IMR-90 (cell line): ENCODE measurements around the gene FOXL1. TPM values are rescaled to one million over a fixed set of nuclear protein-coding genes. Genes with fewer than 3 reads are reported as not detected.
A peak's percentile ranks its signal among the peaks of the same experiment; 100 is the strongest.

Experiments used
- ATAC-seq: fragments of 200-7000 bp; cut with Tn5 transposase; 2 replicates; pipeline ENCODE4 v1.9.1; 2020; ENCODE audit warnings: low read depth, mild to moderate bottlenecking, moderate library complexity
- BruUV-seq: library from RNA; stranded (reverse); fragments of 400-500 nt; replicated peaks from 2 replicates; lab custom pipeline; 2021; lab: Mats Ljungman, UMichigan
- CTCF ChIA-PET: fragments of 300-600 bp; formaldehyde crosslinking; extraction: SDS; loops from one replicate; lab custom pipeline; 2021; ENCODE audit warnings: antibody characterized with exemption; lab: Yijun Ruan, JAX
- POLR2A ChIA-PET: fragments of 300-600 bp; sonication (Branson Sonifier 250); formaldehyde crosslinking; loops from one replicate; lab custom pipeline; 2022; ENCODE audit warnings: antibody characterized with exemption; ENCODE audit not compliant: unreplicated experiment; lab: Charles Lee
- DNase-seq: peaks from one replicate; pipeline ENCODE4 v3.0.0; 2013
- H2AFZ ChIP-seq: replicated peaks from 2 replicates; pipeline ENCODE3; 2013; ENCODE audit warnings: low read length, mild to moderate bottlenecking; ENCODE audit not compliant: poor library complexity
- H2AK5ac ChIP-seq: 2 replicates; pipeline ENCODE4 v1.6.1; 2013; ENCODE audit warnings: low read depth, low read length, inconsistent platforms
- H2AK9ac ChIP-seq: replicated peaks from 2 replicates; pipeline ENCODE3; 2013; ENCODE audit warnings: mild to moderate bottlenecking, low read depth, low read length, moderate library complexity; ENCODE audit not compliant: poor library complexity
- H2BK120ac ChIP-seq: 2 replicates; pipeline ENCODE4 v1.6.1; 2013; ENCODE audit warnings: low read depth, low read length, inconsistent platforms
- H2BK15ac ChIP-seq: 3 replicates; pipeline ENCODE4 v1.6.1; 2013; ENCODE audit warnings: low read depth, low read length, inconsistent platforms
- H2BK20ac ChIP-seq: 2 replicates; pipeline ENCODE4 v1.6.1; 2013; ENCODE audit warnings: low read depth, mild to moderate bottlenecking, inconsistent platforms, low read length, moderate library complexity
- H2BK5ac ChIP-seq: 2 replicates; pipeline ENCODE4 v1.6.1; 2013; ENCODE audit warnings: mild to moderate bottlenecking, low read depth, low read length, inconsistent platforms; ENCODE audit not compliant: poor library complexity, severe bottlenecking
- H3K14ac ChIP-seq: replicated peaks from 2 replicates; pipeline ENCODE4 v1.6.1; 2013; ENCODE audit warnings: low read depth, low read length, inconsistent platforms
- H3K18ac ChIP-seq: 2 replicates; pipeline ENCODE4 v1.6.1; 2013; ENCODE audit warnings: low read depth, low read length, control low read depth
- H3K23ac ChIP-seq: 2 replicates; pipeline ENCODE4 v1.6.1; 2013; ENCODE audit warnings: low read depth, low read length, inconsistent platforms
- H3K27ac ChIP-seq: 2 replicates; pipeline ENCODE4 v1.5.1; 2013; ENCODE audit warnings: mild to moderate bottlenecking, control low read depth, low read length; ENCODE audit not compliant: insufficient read depth
- H3K27me3 ChIP-seq: 2 replicates; pipeline ENCODE4 v1.6.1; 2013; ENCODE audit warnings: low read length; ENCODE audit not compliant: control insufficient read depth, insufficient read depth
- H3K36me3 ChIP-seq: 2 replicates; pipeline ENCODE4 v1.6.1; 2013; ENCODE audit warnings: low read length, mixed read lengths; ENCODE audit not compliant: control insufficient read depth, insufficient read depth
- H3K4ac ChIP-seq: 2 replicates; pipeline ENCODE4 v1.6.1; 2013; ENCODE audit warnings: low read depth, low read length, inconsistent platforms
- H3K4me1 ChIP-seq: 2 replicates; pipeline ENCODE4 v1.6.1; 2013; ENCODE audit warnings: low read length, mixed read lengths; ENCODE audit not compliant: control insufficient read depth, insufficient read depth
- H3K4me2 ChIP-seq: 2 replicates; pipeline ENCODE4 v1.6.1; 2013; ENCODE audit warnings: low read depth, mild to moderate bottlenecking, control low read depth, low read length, moderate library complexity
- H3K4me3 ChIP-seq: 2 replicates; pipeline ENCODE4 v1.5.1; 2013; ENCODE audit warnings: low read depth, mild to moderate bottlenecking, control low read depth, low read length, moderate library complexity; ENCODE audit not compliant: insufficient read depth
- H3K56ac ChIP-seq: 2 replicates; pipeline ENCODE4 v1.6.1; 2013; ENCODE audit warnings: low read length, inconsistent platforms; ENCODE audit not compliant: insufficient read depth; ENCODE audit errors: extremely low read depth
- H3K79me1 ChIP-seq, 2 experiments: 2 replicates each; pipeline ENCODE4 v1.6.1; 2013; ENCODE audit warnings: low read length in 2 of 2, inconsistent platforms in 1 of 2, low read depth in 1 of 2
- H3K9ac ChIP-seq: 2 replicates; pipeline ENCODE4 v1.6.1; 2013; ENCODE audit warnings: low read depth, low read length, control low read depth
- H3K9me1 ChIP-seq: 2 replicates; pipeline ENCODE4 v1.6.1; 2013; ENCODE audit warnings: low read length, inconsistent platforms; ENCODE audit not compliant: insufficient read depth
- H3K9me3 ChIP-seq: 2 replicates; pipeline ENCODE4 v1.6.1; 2013; ENCODE audit warnings: low read length; ENCODE audit not compliant: control insufficient read depth, insufficient read depth
- H4K20me1 ChIP-seq: 2 replicates; pipeline ENCODE4 v1.6.1; 2013; ENCODE audit warnings: low read length, inconsistent platforms; ENCODE audit not compliant: insufficient read depth
- H4K5ac ChIP-seq: 2 replicates; pipeline ENCODE4 v1.6.1; 2013; ENCODE audit warnings: mild to moderate bottlenecking, low read depth, low read length, control low read depth
- H4K8ac ChIP-seq, 2 experiments: 2 replicates each; pipeline ENCODE4 v1.6.1; 2013; ENCODE audit warnings: low read depth in 2 of 2, low read length in 2 of 2, control low read depth in 1 of 2, inconsistent platforms in 1 of 2
- H4K91ac ChIP-seq: 2 replicates; pipeline ENCODE4 v1.6.1; 2013; ENCODE audit warnings: low read depth, low read length, inconsistent platforms; ENCODE audit not compliant: insufficient read depth
- BHLHE40 ChIP-seq: fragments of 150-350 bp; IDR thresholded peaks from 2 replicates; pipeline ENCODE4 v1.6.1; 2016; ENCODE audit warnings: mild to moderate bottlenecking, low read depth, low read length
- CEBPB ChIP-seq: IDR thresholded peaks from 2 replicates; pipeline ENCODE4 v1.6.1; 2012; ENCODE audit warnings: low read depth, low read length, improper control_type of control experiment
- CHD1 ChIP-seq: IDR thresholded peaks from 2 replicates; pipeline ENCODE4 v1.6.1; 2012; ENCODE audit warnings: low read depth, low read length, improper control_type of control experiment
- CTCF ChIP-seq: conservative IDR thresholded peaks from 2 replicates; pipeline ENCODE4 v1.5.1; 2012; ENCODE audit warnings: mild to moderate bottlenecking, low read depth, low read length, improper control_type of control experiment
- ELK1 ChIP-seq: fragments of 150-350 bp; IDR thresholded peaks from 2 replicates; pipeline ENCODE4 v1.6.1; 2016; ENCODE audit warnings: low read depth, mild to moderate bottlenecking, low read length, moderate library complexity, borderline replicate concordance
- FOS ChIP-seq: fragments of 150-350 bp; IDR thresholded peaks from 2 replicates; pipeline ENCODE4 v1.6.1; 2016; ENCODE audit warnings: low read depth, low read length
- MAFK ChIP-seq: IDR thresholded peaks from 2 replicates; pipeline ENCODE4 v1.6.1; 2012; ENCODE audit warnings: low read depth, low read length, improper control_type of control experiment
- MAZ ChIP-seq: IDR thresholded peaks from 2 replicates; pipeline ENCODE4 v1.6.1; 2012; ENCODE audit warnings: low read depth, mild to moderate bottlenecking, low read length, improper control_type of control experiment, moderate library complexity, borderline replicate concordance
- MXI1 ChIP-seq: IDR thresholded peaks from 2 replicates; pipeline ENCODE4 v1.6.1; 2012; ENCODE audit warnings: low read depth, mild to moderate bottlenecking, low read length, moderate library complexity, borderline replicate concordance
- NFE2L2 ChIP-seq: fragments of 150-350 bp; IDR thresholded peaks from 2 replicates; pipeline ENCODE4 v1.6.1; 2016; ENCODE audit warnings: low read depth, mild to moderate bottlenecking, low read length
- RAD21 ChIP-seq: IDR thresholded peaks from 2 replicates; pipeline ENCODE4 v1.6.1; 2012; ENCODE audit warnings: low read length, improper control_type of control experiment
- RFX5 ChIP-seq: IDR thresholded peaks from 2 replicates; pipeline ENCODE4 v1.8.0; 2012; ENCODE audit warnings: low read depth, mild to moderate bottlenecking, low read length, moderate library complexity
- WGBS, 2 experiments: methylation state at CpG; one replicate each; pipeline versions ENCODE4 v1.1.5 to v1.1.7; 2013; ENCODE audit warnings: missing lambda C conversion rate in 2 of 2; ENCODE audit not compliant: insufficient read length in 1 of 2; ENCODE audit errors: extremely low coverage in 2 of 2; 5-methylcytosine and 5-hydroxymethylcytosine counted together
- dilution Hi-C: fragments of 300-500 bp; cut with HindIII; formaldehyde crosslinking; loops from one replicate; pipeline ENCODE4 v1.14.3; 2018; ENCODE audit warnings: low sequenced_read_pairs; ENCODE audit not compliant: unreplicated experiment
- in situ Hi-C: fragments of 300-500 bp; cut with MboI; formaldehyde crosslinking; loops from 3 replicates; pipeline ENCODE4 v1.14.3; 2019; ENCODE audit warnings: low sequenced_read_pairs, inconsistent platforms, mixed read lengths
- intact Hi-C: fragments of 100-400 bp; cut with micrococcal nuclease; formaldehyde crosslinking; loops from 2 replicates; pipeline ENCODE4 v1.10.0; 2022
- polyA plus RNA-seq, 3 experiments: library from polyadenylated mRNA; depleted of rRNA; stranded (reverse); fragments of >200 nt; gene quantifications; 2 replicates each; pipeline ENCODE4 v1.2.3, GENCODE V29; 2012; ENCODE audit warnings: low replicate concordance in 1 of 3
- total RNA-seq: library from RNA; depleted of rRNA; stranded (reverse); fragments of >200 nt; gene quantifications from 2 replicates; pipeline ENCODE4 v1.2.3, GENCODE V29; 2012

FOXL1 gene
- total and polyA plus RNA-seq, 2 of the 4 experiments (the other 2 are of a cell fraction): 15.2 to 25.8 TPM

GRCh38 chr16:86563469-86564345 is 14.6 kb upstream of the FOXL1 start (continued):
- TF ChIP-seq MXI1 (no peak), MAFK (no peak; the same call in 1 of the 2 replicates), MAZ (peak; percentile 77; the same call in 1 of the 2 replicates)

GRCh38 chr16:86565181-86565631 is 13.1 kb upstream of the FOXL1 start:
- H3K4me3 ChIP-seq: no peak overlapping the region
- BruUV-seq: no TSS peak
- H3K9me3 ChIP-seq: no peaks in the 10 kb centered on the region
- dilution Hi-C loops: no loop called here
- CTCF ChIA-PET: interaction anchor here (0.6 to 2.0 kb wide), 3 partner anchors 272 to 713 kb away, joined by 3 to 18 read pairs (median 5); no protein-coding TSS in a partner anchor
- no peak overlapping the region for H4K91ac ChIP-seq
- H3K56ac ChIP-seq: no peak overlapping the region
- H2BK5ac ChIP-seq: no peak overlapping the region
- 80% methylated on average over 1 of the region's 16 CpGs; no CpG with 5 or more reads in 1 of the 2 experiments for WGBS, 2 experiments
- no peak overlapping the region for H3K18ac ChIP-seq
- H2AK5ac ChIP-seq: no peak overlapping the region
- H4K5ac ChIP-seq: no peak overlapping the region
- H4K8ac ChIP-seq: no peak overlapping the region; a peak in 1 of 4 replicates
- H2AK9ac ChIP-seq: no peak overlapping the region
- no peaks in the 10 kb centered on the region for H3K27me3 ChIP-seq
- H3K27ac ChIP-seq: no peak overlapping the region
- H3K9ac ChIP-seq: no peak overlapping the region
- H3K23ac ChIP-seq: no peak overlapping the region
- H3K14ac ChIP-seq: no peak overlapping the region
- no peak overlapping the region for H3K4ac ChIP-seq
- in situ Hi-C loops: loop anchor here (5.0 kb wide), 1 partner anchor 497 kb away; no protein-coding TSS in a partner anchor
- H2BK15ac ChIP-seq: no peak overlapping the region
- peaks cover 0 to 5% of the 10 kb centered on the region in 2 experiments; a peak in 2 of 4 replicates for H3K79me1 ChIP-seq
- ATAC-seq (no peak), DNase-seq (no peak)
- H3K4me1 ChIP-seq: peaks cover 5% of the 10 kb centered on the region
- H2BK20ac ChIP-seq: no peak overlapping the region
- intact Hi-C loops: loop anchor here (2.0 to 10.0 kb wide), 2 partner anchors 638 to 1070 kb away; no protein-coding TSS in a partner anchor
- no peak overlapping the region for H2BK120ac ChIP-seq
- POLR2A ChIA-PET: no interaction called here
- H4K20me1 ChIP-seq: no peaks in the 10 kb centered on the region
- H2AFZ ChIP-seq: peak overlapping the region; percentile 88
- H3K4me2 ChIP-seq: no peak overlapping the region
- H3K36me3 ChIP-seq: no peaks in the 10 kb centered on the region
- H3K9me1 ChIP-seq: no peaks in the 10 kb centered on the region
- TF ChIP-seq RFX5 (no peak), MXI1 (no peak), ELK1 (no peak), CTCF (no peak), BHLHE40 (no peak), RAD21 (no peak), NFE2L2 (no peak), CEBPB (no peak), CHD1 (no peak), FOS (no peak)
